ENCODE results near the gene ERBB4. TPM values are rescaled to one million over a fixed set of nuclear protein-coding genes. Genes with fewer than 3 reads are reported as not detected.
"Not testable (repeated sequence)": the region's sequence is repeated elsewhere in the genome, so short reads cannot be mapped to it uniquely, and the experiment has no call there.

ERBB4 gene
- polyA plus RNA-seq, 4 donors = 0.04 to 0.13 TPM; not detected in 2

GRCh38 chr2:212197776-212198175 lies 340.8 kb downstream of the ERBB4 start:
- H3K36me3 ChIP-seq (ENCODE audit: control insufficient read depth in 3 of 3, insufficient read depth in 2 of 3, low read depth in 1 of 3, low read length in 3 of 3) = no peaks in the 10 kb centered on the region
- DNase-seq (no peak), FAIRE-seq (no peak)
- H3K4me1 ChIP-seq (ENCODE audit: control insufficient read depth in 3 of 3, insufficient read depth in 2 of 3, low read depth in 1 of 3, low read length in 2 of 3) = no peaks in the 10 kb centered on the region
- H3K4me3 ChIP-seq (ENCODE audit: low read depth in 1 of 3, low read length in 3 of 3) = no peak overlapping the region
- no peak overlapping the region for H3K27ac ChIP-seq (ENCODE audit: low read depth in 1 of 3, low read length in 2 of 3)
- H3K9me3 ChIP-seq (ENCODE audit: control insufficient read depth in 2 of 2, insufficient read depth in 1 of 2, low read depth in 1 of 2, low read length in 1 of 2) = no peaks in the 10 kb centered on the region
- WGBS, 3 donors = 85 to 92% (median 86%) methylated on average over 1 of the region's 1 CpG
- no peaks in the 10 kb centered on the region for H3K27me3 ChIP-seq (ENCODE audit: control insufficient read depth in 3 of 3, insufficient read depth in 3 of 3, low read length in 3 of 3)

DNA sequence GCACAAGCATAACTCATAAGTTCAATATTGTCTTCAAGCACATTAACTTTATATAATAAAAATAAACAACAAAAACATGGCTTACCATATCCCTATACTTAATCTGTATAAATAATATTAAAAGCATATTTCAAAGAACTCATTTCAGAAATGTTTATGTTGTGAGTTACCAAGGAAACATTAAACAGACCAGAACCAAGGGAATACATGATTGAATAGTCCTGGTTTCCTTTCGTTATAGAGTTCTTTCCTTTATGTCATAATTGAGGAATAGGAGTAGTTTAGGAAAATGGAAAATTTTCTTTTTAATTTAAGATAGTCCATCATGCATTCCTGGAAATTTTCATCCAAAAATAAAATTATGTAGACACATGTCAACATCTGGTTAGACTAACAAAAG lies 343.0 kb downstream of the ERBB4 start:
- no peak for DNase-seq
- no peak for FAIRE-seq
- Histone ChIP-seq H3K27me3 (ENCODE audit: control insufficient read depth in 3 of 3, insufficient read depth in 3 of 3, low read length in 3 of 3) (no peaks in the 10 kb centered on the region), H3K9me3 (ENCODE audit: control insufficient read depth in 2 of 2, insufficient read depth in 1 of 2, low read depth in 1 of 2, low read length in 1 of 2) (no peaks in the 10 kb centered on the region), H3K27ac (ENCODE audit: low read depth in 1 of 3, low read length in 2 of 3) (no peak overlapping the region), H3K36me3 (ENCODE audit: control insufficient read depth in 3 of 3, insufficient read depth in 2 of 3, low read depth in 1 of 3, low read length in 3 of 3) (no peaks in the 10 kb centered on the region), H3K4me3 (ENCODE audit: low read depth in 1 of 3, low read length in 3 of 3) (no peak overlapping the region), H3K4me1 (ENCODE audit: control insufficient read depth in 3 of 3, insufficient read depth in 2 of 3, low read depth in 1 of 3, low read length in 2 of 3) (no peaks in the 10 kb centered on the region)
- WGBS, 3 donors = 56 to 64% (median 60%) methylated on average over 1 of the region's 1 CpG

DNA sequence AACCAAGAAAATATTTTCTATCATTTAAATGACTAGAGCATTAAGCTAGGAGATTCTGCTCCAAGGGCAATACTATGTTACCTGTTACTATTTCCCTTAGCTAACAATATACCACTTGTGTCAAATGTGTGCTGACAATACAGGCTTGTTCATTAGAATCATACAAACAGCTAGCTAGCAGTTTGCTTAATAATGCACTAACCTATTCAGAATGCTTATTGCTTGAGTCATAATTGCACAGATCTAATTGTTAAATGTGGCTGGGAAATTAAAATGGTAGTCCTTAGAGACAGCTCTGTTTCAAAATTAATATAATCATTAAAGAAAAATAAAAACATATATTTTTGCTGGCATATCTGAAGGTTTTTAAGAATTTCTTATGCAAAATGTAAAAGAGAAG lies 344.2 kb downstream of the ERBB4 start:
- Histone ChIP-seq H3K4me1 (ENCODE audit: control insufficient read depth in 3 of 3, insufficient read depth in 2 of 3, low read depth in 1 of 3, low read length in 2 of 3) (no peaks in the 10 kb centered on the region), H3K9me3 (ENCODE audit: control insufficient read depth in 2 of 2, insufficient read depth in 1 of 2, low read depth in 1 of 2, low read length in 1 of 2) (no peaks in the 10 kb centered on the region), H3K27ac (ENCODE audit: low read depth in 1 of 3, low read length in 2 of 3) (no peak overlapping the region), H3K36me3 (ENCODE audit: control insufficient read depth in 3 of 3, insufficient read depth in 2 of 3, low read depth in 1 of 3, low read length in 3 of 3) (no peaks in the 10 kb centered on the region), H3K4me3 (ENCODE audit: low read depth in 1 of 3, low read length in 3 of 3) (no peak overlapping the region), H3K27me3 (ENCODE audit: control insufficient read depth in 3 of 3, insufficient read depth in 3 of 3, low read length in 3 of 3) (no peaks in the 10 kb centered on the region)
- no peak for DNase-seq
- FAIRE-seq = no peak

GRCh38 chr2:212193803-212194202 lies 344.8 kb downstream of the ERBB4 start:
- Histone ChIP-seq H3K36me3 (ENCODE audit: control insufficient read depth in 3 of 3, insufficient read depth in 2 of 3, low read depth in 1 of 3, low read length in 3 of 3) (no peaks in the 10 kb centered on the region), H3K4me1 (ENCODE audit: control insufficient read depth in 3 of 3, insufficient read depth in 2 of 3, low read depth in 1 of 3, low read length in 2 of 3) (no peaks in the 10 kb centered on the region), H3K27me3 (ENCODE audit: control insufficient read depth in 3 of 3, insufficient read depth in 3 of 3, low read length in 3 of 3) (no peaks in the 10 kb centered on the region), H3K9me3 (ENCODE audit: control insufficient read depth in 2 of 2, insufficient read depth in 1 of 2, low read depth in 1 of 2, low read length in 1 of 2) (no peaks in the 10 kb centered on the region), H3K27ac (ENCODE audit: low read depth in 1 of 3, low read length in 2 of 3) (no peak overlapping the region), H3K4me3 (ENCODE audit: low read depth in 1 of 3, low read length in 3 of 3) (no peak overlapping the region)
- FAIRE-seq (no peak), DNase-seq (no peak)
- 18 to 71% (median 28%) methylated on average over 1 of the region's 1 CpG for WGBS, 3 donors

DNA sequence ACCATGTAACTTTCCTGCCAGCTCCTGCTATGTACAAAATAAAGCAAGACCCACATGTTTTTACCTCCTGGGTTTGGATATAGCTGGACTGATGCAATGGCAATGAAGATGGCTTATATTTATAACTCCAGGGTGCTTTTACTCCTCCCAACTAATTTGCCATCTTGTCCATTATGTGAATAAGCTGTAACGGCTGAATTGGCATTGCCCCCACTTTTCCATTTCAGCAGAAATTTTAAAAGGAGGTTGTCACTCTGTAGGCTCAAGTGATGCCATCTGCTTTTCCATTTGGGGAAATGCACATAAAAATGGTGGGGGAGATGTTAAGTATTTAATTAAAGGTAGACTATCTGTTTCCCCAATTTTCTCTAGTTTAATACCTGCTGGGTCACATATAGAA lies 345.5 kb downstream of the ERBB4 start:
- no peak for DNase-seq
- H3K27ac ChIP-seq (ENCODE audit: low read depth in 1 of 3, low read length in 2 of 3) = no peak overlapping the region
- H3K4me1 ChIP-seq (ENCODE audit: control insufficient read depth in 3 of 3, insufficient read depth in 2 of 3, low read depth in 1 of 3, low read length in 2 of 3) = no peaks in the 10 kb centered on the region

DNA sequence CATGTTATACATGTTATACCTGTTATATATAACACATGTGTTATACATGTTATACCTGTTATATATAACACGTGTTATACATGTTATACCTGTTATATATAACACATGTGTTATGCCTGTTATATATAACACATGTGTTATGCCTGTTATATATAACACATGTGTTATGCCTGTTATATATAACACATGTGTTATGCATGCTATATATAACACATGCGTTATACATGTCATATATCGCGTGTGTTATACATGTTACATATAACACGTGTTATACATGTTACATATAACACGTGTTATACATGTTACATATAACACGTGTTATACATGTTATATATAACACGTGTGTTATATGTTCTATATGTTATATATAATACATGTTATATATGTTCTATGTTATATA lies 347.2 kb downstream of the ERBB4 start:
- not testable (repeated sequence) for H3K4me1 ChIP-seq (ENCODE audit: control insufficient read depth in 3 of 3, insufficient read depth in 2 of 3, low read depth in 1 of 3, low read length in 2 of 3); H3K9me3 ChIP-seq (ENCODE audit: control insufficient read depth in 2 of 2, insufficient read depth in 1 of 2, low read depth in 1 of 2, low read length in 1 of 2); FAIRE-seq; DNase-seq; H3K27me3 ChIP-seq (ENCODE audit: control insufficient read depth in 3 of 3, insufficient read depth in 3 of 3, low read length in 3 of 3); H3K4me3 ChIP-seq (ENCODE audit: low read depth in 1 of 3, low read length in 3 of 3); H3K36me3 ChIP-seq (ENCODE audit: control insufficient read depth in 3 of 3, insufficient read depth in 2 of 3, low read depth in 1 of 3, low read length in 3 of 3); H3K27ac ChIP-seq (ENCODE audit: low read depth in 1 of 3, low read length in 2 of 3)
- WGBS, 3 donors = 75 to 85% (median 84%) methylated on average over 8 of the region's 8 CpGs

More for the DNA sequence above, 345.5 kb downstream of the ERBB4 start:
- WGBS, 3 donors = 63 to 72% (median 64%) methylated on average over 1 of the region's 1 CpG
- FAIRE-seq = no peak
- Histone ChIP-seq H3K27me3 (ENCODE audit: control insufficient read depth in 3 of 3, insufficient read depth in 3 of 3, low read length in 3 of 3) (no peaks in the 10 kb centered on the region), H3K4me3 (ENCODE audit: low read depth in 1 of 3, low read length in 3 of 3) (no peak overlapping the region), H3K36me3 (ENCODE audit: control insufficient read depth in 3 of 3, insufficient read depth in 2 of 3, low read depth in 1 of 3, low read length in 3 of 3) (no peaks in the 10 kb centered on the region), H3K9me3 (ENCODE audit: control insufficient read depth in 2 of 2, insufficient read depth in 1 of 2, low read depth in 1 of 2, low read length in 1 of 2) (no peaks in the 10 kb centered on the region)

- Histone ChIP-seq H3K27ac (ENCODE audit: low read depth in 1 of 3, low read length in 2 of 3) (no peak overlapping the region), H3K4me1 (ENCODE audit: control insufficient read depth in 3 of 3, insufficient read depth in 2 of 3, low read depth in 1 of 3, low read length in 2 of 3) (no peaks in the 10 kb centered on the region), H3K4me3 (ENCODE audit: low read depth in 1 of 3, low read length in 3 of 3) (no peak overlapping the region), H3K27me3 (ENCODE audit: control insufficient read depth in 3 of 3, insufficient read depth in 3 of 3, low read length in 3 of 3) (no peaks in the 10 kb centered on the region), H3K36me3 (ENCODE audit: control insufficient read depth in 3 of 3, insufficient read depth in 2 of 3, low read depth in 1 of 3, low read length in 3 of 3) (no peaks in the 10 kb centered on the region), H3K9me3 (ENCODE audit: control insufficient read depth in 2 of 2, insufficient read depth in 1 of 2, low read depth in 1 of 2, low read length in 1 of 2) (no peaks in the 10 kb centered on the region)
- 59 to 75% (median 64%) methylated on average over 3 of the region's 3 CpGs for WGBS, 3 donors
- FAIRE-seq = no peak
- DNase-seq = no peak
These were observed 352.4 kb downstream of the ERBB4 start for GRCh38 chr2:212186166-212186565.

DNA sequence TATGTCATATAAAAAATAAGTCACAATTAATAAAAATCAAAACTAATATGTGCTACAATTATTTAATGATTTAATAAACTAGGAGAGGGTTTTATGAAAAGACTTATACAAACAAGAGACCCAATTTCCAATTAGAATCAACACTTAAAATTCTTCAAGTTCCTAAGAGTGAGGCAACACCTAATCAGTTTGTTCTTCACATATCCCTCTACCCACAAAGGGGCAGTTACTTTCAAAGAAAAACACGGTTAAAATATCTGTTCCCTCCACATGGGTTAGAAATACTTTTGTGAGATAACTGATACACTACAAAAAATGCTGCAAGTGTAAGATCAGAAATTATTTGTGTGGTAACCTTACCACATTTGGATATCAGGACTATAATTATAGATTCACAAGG lies 357.0 kb downstream of the ERBB4 start:
- WGBS, 3 donors = 8 to 31% (median 29%) methylated on average over 1 of the region's 1 CpG
- Histone ChIP-seq H3K4me1 (ENCODE audit: control insufficient read depth in 3 of 3, insufficient read depth in 2 of 3, low read depth in 1 of 3, low read length in 2 of 3) (no peaks in the 10 kb centered on the region), H3K4me3 (ENCODE audit: low read depth in 1 of 3, low read length in 3 of 3) (no peak overlapping the region), H3K36me3 (ENCODE audit: control insufficient read depth in 3 of 3, insufficient read depth in 2 of 3, low read depth in 1 of 3, low read length in 3 of 3) (no peaks in the 10 kb centered on the region), H3K9me3 (ENCODE audit: control insufficient read depth in 2 of 2, insufficient read depth in 1 of 2, low read depth in 1 of 2, low read length in 1 of 2) (no peaks in the 10 kb centered on the region), H3K27me3 (ENCODE audit: control insufficient read depth in 3 of 3, insufficient read depth in 3 of 3, low read length in 3 of 3) (no peaks in the 10 kb centered on the region), H3K27ac (ENCODE audit: low read depth in 1 of 3, low read length in 2 of 3) (no peak overlapping the region)
- FAIRE-seq = no peak
- DNase-seq = no peak

- 71 to 75% (median 74%) methylated on average over 3 of the region's 3 CpGs for WGBS, 3 donors
- no peak overlapping the region for H3K4me3 ChIP-seq (ENCODE audit: low read depth in 1 of 3, low read length in 3 of 3)
- H3K9me3 ChIP-seq (ENCODE audit: control insufficient read depth in 2 of 2, insufficient read depth in 1 of 2, low read depth in 1 of 2, low read length in 1 of 2) = no peaks in the 10 kb centered on the region
- no peak for DNase-seq
- no peaks in the 10 kb centered on the region for H3K27me3 ChIP-seq (ENCODE audit: control insufficient read depth in 3 of 3, insufficient read depth in 3 of 3, low read length in 3 of 3)
- no peak overlapping the region for H3K27ac ChIP-seq (ENCODE audit: low read depth in 1 of 3, low read length in 2 of 3)
- FAIRE-seq = no peak
- no peaks in the 10 kb centered on the region for H3K36me3 ChIP-seq (ENCODE audit: control insufficient read depth in 3 of 3, insufficient read depth in 2 of 3, low read depth in 1 of 3, low read length in 3 of 3)
- H3K4me1 ChIP-seq (ENCODE audit: control insufficient read depth in 3 of 3, insufficient read depth in 2 of 3, low read depth in 1 of 3, low read length in 2 of 3) = no peaks in the 10 kb centered on the region
These were observed 358.1 kb downstream of the ERBB4 start for GRCh38 chr2:212180408-212181083.
